Limb (tissue), 2 donors: ENCODE measurements around the gene OR2AG2.
A peak's percentile ranks its signal among the peaks of the same experiment; 100 is the strongest.

Source experiments
- DNase-seq, 2 donors: peaks; one replicate each; pipeline ENCODE4 v3.0.0-alpha.2; 2016; ENCODE audit errors: extremely low spot score in 2 of 2

Gene OR2AG2

GRCh38 chr11:6742260-6742659 lies 29.5 kb downstream of the OR2AG2 start:
- DNase-seq, result no peak

GRCh38 chr11:6738590-6738989 lies 33.2 kb downstream of the OR2AG2 start:
- no peak for DNase-seq

DNA sequence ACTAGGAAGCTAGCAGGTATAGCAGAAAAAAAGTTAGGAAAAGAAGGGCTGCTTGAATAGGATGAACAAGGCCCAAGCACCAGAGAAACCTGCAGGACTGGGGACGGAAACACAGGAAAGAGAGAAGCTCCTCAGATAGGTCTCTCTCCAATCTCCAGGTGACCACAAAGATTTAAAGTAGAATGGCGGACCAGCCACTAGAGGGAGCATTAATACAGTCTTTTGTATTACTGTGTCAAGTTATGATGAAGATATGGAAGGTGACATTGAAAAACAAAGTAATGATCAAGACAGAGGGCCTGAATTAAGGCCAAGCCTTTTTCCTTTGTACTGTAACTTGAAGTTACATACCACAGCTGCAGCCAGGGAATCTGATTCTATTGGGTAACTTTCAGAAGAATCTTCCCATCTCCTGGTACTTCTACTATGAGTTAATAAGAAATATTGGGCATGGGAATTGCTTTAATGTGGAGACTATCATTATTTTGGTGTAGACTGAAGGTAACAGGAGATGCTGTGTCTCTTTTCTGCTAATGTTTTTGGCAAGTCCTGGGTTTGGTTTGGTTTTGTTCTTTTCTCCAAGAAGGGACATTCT lies 33.8 kb downstream of the OR2AG2 start:
- peak in 1 of 2 donors; percentile 11 for DNase-seq

- no peak for DNase-seq
Observed at GRCh38 chr11:6736495-6737121, 35.2 kb downstream of the OR2AG2 start.

- DNase-seq, result no peak
Observed at GRCh38 chr11:6735306-6735705, 36.5 kb downstream of the OR2AG2 start.

DNA sequence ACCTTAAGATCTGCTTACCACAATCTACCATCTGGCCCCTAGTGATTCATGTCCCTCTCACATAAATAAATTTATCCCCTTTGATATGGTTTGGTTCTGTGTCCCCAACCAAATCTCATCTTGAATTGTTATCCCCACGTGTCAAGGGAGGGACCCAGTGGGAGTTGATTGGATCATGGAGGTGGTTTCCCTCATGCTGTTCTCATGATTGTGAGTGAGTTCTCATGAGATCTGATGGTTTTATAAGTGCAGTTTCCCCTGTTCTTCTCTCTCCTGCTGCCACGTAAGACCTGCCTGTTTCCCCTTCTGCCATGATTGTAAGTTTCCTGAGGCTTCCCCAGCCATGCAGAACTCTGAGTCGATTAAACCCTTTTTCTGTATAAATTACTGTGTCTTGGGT lies 37.2 kb downstream of the OR2AG2 start:
- no peak for DNase-seq

- DNase-seq, result no peak
Observed at GRCh38 chr11:6733326-6734275, 38.2 kb downstream of the OR2AG2 start.

DNA sequence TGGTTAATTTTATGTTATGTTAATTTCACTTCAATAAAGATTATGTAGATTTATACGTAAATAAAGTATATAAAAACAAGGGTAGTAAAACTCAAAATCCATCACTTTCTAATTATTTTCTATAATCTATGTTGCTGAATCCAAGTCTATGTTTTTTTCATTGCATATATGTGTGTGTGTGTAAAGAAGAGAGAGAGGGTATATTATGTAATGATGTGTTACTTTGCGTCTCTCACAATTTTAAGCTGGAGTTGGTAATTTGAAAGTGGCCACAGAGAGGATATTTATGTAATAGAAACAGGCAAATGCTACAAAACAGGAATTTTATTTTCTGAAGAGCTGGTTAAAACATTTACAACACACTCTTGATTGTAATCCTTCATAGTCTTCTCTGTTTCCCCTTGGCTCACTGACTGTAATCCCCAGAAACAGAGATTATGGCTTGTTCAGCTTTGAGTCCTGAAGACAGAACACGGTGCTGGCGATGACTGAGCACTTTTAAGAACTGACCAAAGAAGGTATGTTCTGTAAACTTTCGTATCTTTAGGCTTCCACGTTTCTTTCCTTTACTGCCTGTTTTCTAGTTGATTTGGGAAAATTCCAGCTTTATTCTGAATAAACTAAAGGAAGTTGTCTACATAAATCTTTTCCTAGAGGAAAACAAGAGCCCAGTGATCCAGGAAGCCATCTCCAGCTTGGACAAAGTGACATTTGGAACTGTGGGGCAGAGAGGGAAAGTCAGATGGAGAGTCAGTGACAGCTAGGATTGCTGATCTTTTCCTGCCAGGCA lies 43.6 kb downstream of the OR2AG2 start:
- DNase-seq, result no peak

- no peak for DNase-seq
Observed at GRCh38 chr11:6725386-6725896, 46.3 kb downstream of the OR2AG2 start.

- no peak for DNase-seq
Observed at GRCh38 chr11:6724013-6724412, 47.8 kb downstream of the OR2AG2 start.

DNA sequence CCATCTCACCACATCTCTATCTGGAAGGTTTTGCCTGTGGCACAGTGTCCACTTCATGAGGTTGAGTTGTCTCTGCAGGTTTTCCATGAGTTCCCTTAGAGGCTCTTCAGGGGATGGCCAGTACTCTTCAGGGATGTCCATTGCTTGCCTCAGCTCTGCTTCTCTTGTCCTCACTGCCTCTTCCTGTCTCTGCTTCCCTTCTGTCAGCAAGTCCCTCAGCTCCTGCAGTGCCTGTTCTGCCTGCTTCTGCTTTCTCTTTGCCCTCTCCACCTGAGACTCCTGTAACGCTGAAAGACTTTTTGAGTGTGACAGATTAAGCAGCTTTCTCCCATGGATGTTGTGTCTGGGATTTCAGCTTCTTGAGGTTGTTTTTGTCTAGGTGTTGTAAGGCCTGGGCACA lies 50.4 kb downstream of the OR2AG2 start:
- no peak for DNase-seq

- DNase-seq, result peak in 1 of 2 donors; percentile 11
Observed at GRCh38 chr11:6719576-6719975, 52.2 kb downstream of the OR2AG2 start.

DNA sequence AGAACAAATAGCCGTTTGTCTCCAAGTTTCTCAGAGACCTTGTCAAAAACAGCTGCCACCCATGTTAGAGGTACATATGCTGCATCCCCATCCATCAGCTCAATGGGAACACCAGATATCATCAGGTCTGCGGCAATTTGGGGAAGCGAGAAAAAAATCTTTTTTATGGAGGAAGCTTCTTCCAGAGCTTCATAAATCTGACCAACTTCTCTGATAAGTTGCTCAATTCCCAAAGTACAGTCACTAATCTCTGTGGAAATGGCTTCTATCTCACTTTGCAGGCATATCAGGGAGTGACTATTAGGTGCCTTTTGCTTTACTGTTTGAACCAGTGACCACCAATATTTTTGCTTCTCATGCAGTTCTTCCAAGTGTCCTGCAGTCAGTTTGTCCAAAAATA lies 54.4 kb downstream of the OR2AG2 start:
- no peak for DNase-seq
